Measurements from ENCODE around the gene TDRD3.

TDRD3 gene

GRCh38 chr13:60453490-60453889, 56.5 kb downstream of the TDRD3 start:
- no peaks in the 10 kb centered on the region for H3K9me2 ChIP-seq (replicated peaks; ENCODE audit: insufficient read depth, low read length)
- no peaks in the 10 kb centered on the region for H3K79me2 ChIP-seq (ENCODE audit: insufficient read depth, low read length)
- H3K9ac ChIP-seq (ENCODE audit: low read length) = no peak overlapping the region
- no peak overlapping the region for H3K27ac ChIP-seq (ENCODE audit: low read depth, low read length)
- H3K36me3 ChIP-seq (ENCODE audit: low read length) = no peaks in the 10 kb centered on the region
- H3K27me3 ChIP-seq (ENCODE audit: low read length) = no peaks in the 10 kb centered on the region
- no peaks in the 10 kb centered on the region for H3K9me3 ChIP-seq (ENCODE audit: insufficient read depth, low read length)
- H3K4me3 ChIP-seq (ENCODE audit: insufficient read depth, low read length, poor library complexity, severe bottlenecking) = no peak overlapping the region
- no peak overlapping the region for H3K4me2 ChIP-seq (ENCODE audit: low read depth, low read length, poor library complexity, severe bottlenecking)
- H3F3A ChIP-seq (ENCODE audit: insufficient read depth) = no peaks in the 10 kb centered on the region
- TF ChIP-seq CTCF (IDR thresholded peaks at IDR 0.05; ENCODE audit: insufficient read depth, low read length, poor library complexity, severe bottlenecking) (no peak), EZH2phosphoT487 (conservative IDR thresholded peaks at IDR 0.05; ENCODE audit: low read length) (no peak)
- H2AFZ ChIP-seq (ENCODE audit: low read depth, low read length, severe bottlenecking) = no peak overlapping the region
- H4K20me1 ChIP-seq (ENCODE audit: low read depth, low read length) = no peaks in the 10 kb centered on the region

DNA sequence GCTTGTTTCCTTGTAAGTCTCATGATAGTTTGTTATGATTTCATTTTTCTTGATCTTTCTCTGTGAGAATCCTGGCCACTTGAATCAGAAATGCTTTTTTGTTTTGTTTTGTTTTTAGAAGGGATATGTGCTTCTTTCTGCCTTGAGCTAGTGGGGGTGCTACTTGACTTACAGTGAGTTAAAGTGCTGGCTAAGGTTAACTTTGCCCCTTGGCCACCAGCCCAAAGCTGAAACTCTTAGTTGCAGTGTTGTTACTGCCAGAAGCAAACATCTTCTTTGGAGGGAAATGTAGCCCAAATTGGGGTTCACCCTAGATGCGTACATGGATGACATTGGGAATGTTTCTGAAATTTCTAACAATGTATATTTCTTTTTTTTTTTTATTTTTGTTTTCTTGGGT, 57.4 kb downstream of the TDRD3 start:
- TF ChIP-seq CTCF (IDR thresholded peaks at IDR 0.05; ENCODE audit: insufficient read depth, low read length, poor library complexity, severe bottlenecking) (no peak), EZH2phosphoT487 (conservative IDR thresholded peaks at IDR 0.05; ENCODE audit: low read length) (no peak)
- no peak overlapping the region for H3K27ac ChIP-seq (ENCODE audit: low read depth, low read length)
- H2AFZ ChIP-seq (ENCODE audit: low read depth, low read length, severe bottlenecking) = no peak overlapping the region
- H3K9me2 ChIP-seq (replicated peaks; ENCODE audit: insufficient read depth, low read length) = no peaks in the 10 kb centered on the region
- H3K36me3 ChIP-seq (ENCODE audit: low read length) = no peaks in the 10 kb centered on the region
- no peak overlapping the region for H3K4me3 ChIP-seq (ENCODE audit: insufficient read depth, low read length, poor library complexity, severe bottlenecking)
- no peak overlapping the region for H3K4me2 ChIP-seq (ENCODE audit: low read depth, low read length, poor library complexity, severe bottlenecking)
- H3K9ac ChIP-seq (ENCODE audit: low read length) = no peak overlapping the region
- no peaks in the 10 kb centered on the region for H3K9me3 ChIP-seq (ENCODE audit: insufficient read depth, low read length)
- no peaks in the 10 kb centered on the region for H4K20me1 ChIP-seq (ENCODE audit: low read depth, low read length)
- no peaks in the 10 kb centered on the region for H3K27me3 ChIP-seq (ENCODE audit: low read length)
- no peaks in the 10 kb centered on the region for H3K79me2 ChIP-seq (ENCODE audit: insufficient read depth, low read length)
- H3F3A ChIP-seq (ENCODE audit: insufficient read depth) = no peaks in the 10 kb centered on the region

DNA sequence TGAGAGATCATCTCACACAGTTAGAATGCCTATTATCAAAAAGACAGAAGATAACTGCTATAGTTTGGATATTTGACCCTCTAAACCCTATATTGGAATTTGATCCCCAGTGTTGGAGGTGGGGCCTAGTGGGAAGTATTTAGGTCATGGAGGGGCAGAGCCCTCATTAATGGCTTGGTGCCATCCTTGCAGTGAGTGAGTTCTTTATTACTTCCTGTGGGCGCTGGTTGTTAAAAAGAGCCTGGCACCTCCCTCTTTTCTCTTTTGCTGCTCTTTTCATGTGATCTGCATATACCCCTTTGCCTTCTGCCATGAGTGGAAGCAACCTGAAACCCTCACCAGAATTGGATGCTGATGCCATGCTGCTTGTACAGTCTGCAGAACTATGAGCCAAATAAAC, 66.8 kb downstream of the TDRD3 start:
- H3K9ac ChIP-seq (ENCODE audit: low read length) = no peak overlapping the region
- H2AFZ ChIP-seq (ENCODE audit: low read depth, low read length, severe bottlenecking) = no peak overlapping the region

More for the DNA sequence above, 66.8 kb downstream of the TDRD3 start:
- no peak overlapping the region for H3K27ac ChIP-seq (ENCODE audit: low read depth, low read length)
- H3F3A ChIP-seq (ENCODE audit: insufficient read depth) = no peaks in the 10 kb centered on the region
- H3K4me2 ChIP-seq (ENCODE audit: low read depth, low read length, poor library complexity, severe bottlenecking) = no peak overlapping the region
- no peaks in the 10 kb centered on the region for H3K79me2 ChIP-seq (ENCODE audit: insufficient read depth, low read length)
- H3K27me3 ChIP-seq (ENCODE audit: low read length) = no peaks in the 10 kb centered on the region
- no peak for TF ChIP-seq EZH2phosphoT487 (conservative IDR thresholded peaks at IDR 0.05; ENCODE audit: low read length)
- TF ChIP-seq CTCF (IDR thresholded peaks at IDR 0.05; ENCODE audit: insufficient read depth, low read length, poor library complexity, severe bottlenecking) = no peak
- no peaks in the 10 kb centered on the region for H3K36me3 ChIP-seq (ENCODE audit: low read length)
- H3K9me3 ChIP-seq (ENCODE audit: insufficient read depth, low read length) = no peaks in the 10 kb centered on the region
- H4K20me1 ChIP-seq (ENCODE audit: low read depth, low read length) = no peaks in the 10 kb centered on the region
- H3K9me2 ChIP-seq (replicated peaks; ENCODE audit: insufficient read depth, low read length) = no peaks in the 10 kb centered on the region
- H3K4me3 ChIP-seq (ENCODE audit: insufficient read depth, low read length, poor library complexity, severe bottlenecking) = no peak overlapping the region
